Cardiac fibroblast (primary cell): Measurements from ENCODE around the gene CLN3.

Source experiments
- DNase-seq, 2 donors: peaks; one replicate each; pipeline versions ENCODE4 v3.0.0 to v3.0.0-alpha.2; 2010; ENCODE audit warnings: low read depth in 2 of 2
- H3K4me3 ChIP-seq, 2 donors: replicated peaks in 1 of 2; 1 replicate in 1 of 2; 2 replicates in 1 of 2; pipeline ENCODE4 v1.5.1; 2011; ENCODE audit warnings: low read depth in 2 of 2, low read length in 2 of 2, mild to moderate bottlenecking in 2 of 2, moderate library complexity in 1 of 2
- CTCF ChIP-seq: IDR thresholded peaks from one replicate; pipeline ENCODE4 v1.5.1; 2011; ENCODE audit warnings: low read depth, mild to moderate bottlenecking, low read length, inconsistent platforms

Gene CLN3

GRCh38 chr16:28526201-28527099, 34.6 kb upstream of the CLN3 start:
- no peak overlapping the region for H3K4me3 ChIP-seq
- no peak for TF ChIP-seq CTCF
- DNase-seq = no peak

GRCh38 chr16:28524681-28525171, 32.9 kb upstream of the CLN3 start:
- no peak for DNase-seq
- TF ChIP-seq CTCF = no peak
- H3K4me3 ChIP-seq = no peak overlapping the region

GRCh38 chr16:28522792-28523191, 30.9 kb upstream of the CLN3 start:
- TF ChIP-seq CTCF = no peak
- H3K4me3 ChIP-seq = no peak overlapping the region
- no peak for DNase-seq

GRCh38 chr16:28521436-28521835, 29.6 kb upstream of the CLN3 start:
- no peak for TF ChIP-seq CTCF
- H3K4me3 ChIP-seq = no peak overlapping the region
- no peak for DNase-seq

- DNase-seq = no peak
- no peak for TF ChIP-seq CTCF
- H3K4me3 ChIP-seq = no peak overlapping the region
Measured at GRCh38 chr16:28520672-28521071, 28.8 kb upstream of the CLN3 start.

- no peak for TF ChIP-seq CTCF
- H3K4me3 ChIP-seq = no peak overlapping the region
- no peak for DNase-seq
Measured at GRCh38 chr16:28514246-28514645, 22.4 kb upstream of the CLN3 start.
